HG03196 (cell line): ENCODE measurements around the gene EHBP1.
"Not testable (repeated sequence)": the region's sequence is repeated elsewhere in the genome, so short reads cannot be mapped to it uniquely, and the experiment has no call there.

Experiments
- ATAC-seq: cut with Tn5 transposase; IDR thresholded peaks from one replicate; pipeline ENCODE4 v1.9.1; 2021; ENCODE audit not compliant: unreplicated experiment

EHBP1 gene

DNA sequence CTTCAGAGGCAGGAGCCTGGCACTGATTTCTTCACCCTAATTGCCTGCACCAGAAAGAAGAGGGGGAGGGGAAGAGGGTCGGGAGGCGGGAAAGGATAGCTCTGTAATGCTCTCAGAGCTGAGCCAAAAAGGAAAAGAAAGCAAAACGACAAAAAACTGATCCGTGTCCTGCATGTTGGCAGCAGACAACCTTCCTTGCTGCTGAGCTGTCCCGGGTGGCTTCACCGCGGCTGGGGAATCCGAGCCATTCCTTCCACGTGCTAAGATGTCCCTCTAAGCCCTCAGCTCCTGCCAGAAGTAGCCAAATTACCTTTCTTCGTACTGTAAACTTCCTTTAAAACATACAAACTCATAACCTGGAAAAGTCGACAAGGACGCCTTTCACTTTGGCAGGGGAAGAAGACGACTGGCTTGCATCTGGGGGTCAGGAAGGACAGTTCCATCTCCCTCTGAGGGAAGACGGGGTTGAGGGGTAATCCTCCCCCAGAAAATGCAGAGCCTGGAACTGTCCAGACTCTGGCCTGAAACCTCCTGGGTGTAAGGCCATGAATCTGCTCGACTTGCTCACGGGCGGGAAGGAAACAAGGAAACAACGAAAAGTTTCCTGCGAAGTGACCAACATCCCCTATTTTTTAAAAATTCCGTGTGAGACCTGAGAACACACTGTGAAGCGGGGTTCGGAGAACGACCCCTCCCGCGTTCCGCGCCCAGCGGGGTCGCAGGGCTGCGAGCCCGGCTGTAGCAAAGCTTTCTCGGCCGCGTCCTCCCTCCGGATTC is 352.8 kb downstream of the EHBP1 start:
- no peak for ATAC-seq

DNA sequence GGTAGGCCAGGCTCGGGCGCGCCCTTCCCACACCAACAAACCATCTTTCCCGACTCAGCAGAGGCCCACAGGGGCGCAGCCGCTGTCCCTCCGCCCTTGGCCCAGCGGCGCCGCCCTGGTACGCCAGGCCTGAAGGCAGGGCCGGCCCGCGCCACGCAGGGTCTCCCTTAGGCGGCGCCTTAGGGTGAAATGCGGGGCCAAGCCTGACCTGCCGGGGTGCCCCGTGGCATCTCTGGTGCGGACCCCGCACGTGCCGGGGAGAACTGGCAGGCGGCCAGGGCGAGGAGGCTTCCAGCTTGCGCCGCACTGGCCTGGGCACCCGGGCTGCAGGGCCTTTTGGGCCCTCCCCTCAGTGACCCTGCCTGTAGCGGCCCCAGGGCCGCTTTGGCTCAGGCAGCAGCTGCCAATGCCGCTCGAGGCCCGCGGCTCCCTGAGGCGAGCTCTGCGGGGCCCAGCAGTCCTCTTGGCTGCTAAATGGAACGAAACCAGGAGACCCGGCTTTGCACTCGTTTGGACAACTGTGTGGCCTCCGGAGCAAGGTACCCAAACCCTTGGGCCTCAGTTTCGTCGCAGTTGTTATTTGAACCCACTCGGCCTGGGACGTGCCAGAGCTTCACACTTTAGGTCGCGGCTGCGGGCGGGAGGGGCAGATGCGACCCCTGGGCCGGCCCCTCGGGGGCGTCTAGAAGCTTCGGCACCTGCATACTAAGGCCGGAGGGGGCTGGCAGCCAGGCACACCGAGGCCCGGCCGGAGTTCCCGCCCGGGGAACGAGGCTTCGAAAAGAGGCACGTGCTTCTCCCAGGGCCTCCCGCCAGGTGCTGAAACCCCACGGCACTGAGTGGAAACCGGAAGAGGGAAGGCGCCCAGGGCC is 353.6 kb downstream of the EHBP1 start:
- no peak for ATAC-seq

DNA sequence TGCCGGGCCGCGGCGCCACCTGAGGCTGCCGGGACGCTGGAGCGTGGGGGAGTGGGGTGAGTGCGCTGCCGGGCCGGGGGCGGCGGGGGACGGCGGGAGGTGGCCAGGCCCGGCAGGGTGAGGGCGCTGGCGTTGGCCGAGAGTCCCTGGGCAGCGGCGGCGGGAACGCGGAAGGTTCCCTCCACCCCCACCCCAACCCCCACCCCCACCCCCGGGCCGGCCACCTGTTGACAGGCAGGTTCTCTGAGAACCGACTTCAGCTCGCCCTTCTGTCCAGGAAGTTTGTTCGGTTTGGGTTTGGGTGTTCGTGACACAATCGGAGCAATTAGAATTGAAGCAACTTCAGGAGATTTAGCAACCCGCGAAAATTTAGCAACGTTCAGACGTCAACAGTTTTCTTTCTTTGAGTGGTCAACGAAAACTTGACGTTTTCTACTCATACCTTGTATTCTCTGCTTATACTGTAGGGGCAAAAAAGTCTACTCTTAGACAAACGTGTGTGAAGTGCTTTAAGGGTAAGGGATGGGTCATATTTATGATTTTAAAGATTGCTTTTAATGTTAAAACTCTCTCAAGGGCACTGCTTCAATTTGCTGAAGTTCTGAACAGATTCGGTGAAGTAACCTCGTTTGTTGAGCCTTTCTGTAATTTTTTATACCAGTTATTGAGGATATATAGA is 354.4 kb downstream of the EHBP1 start:
- no peak for ATAC-seq

GRCh38 chr2:63060472-63060991 is 355.0 kb downstream of the EHBP1 start:
- no peak for ATAC-seq

- no peak for ATAC-seq
Measured at GRCh38 chr2:63064197-63064596, 358.7 kb downstream of the EHBP1 start.

- ATAC-seq = no peak
Measured at GRCh38 chr2:63064661-63065060, 359.1 kb downstream of the EHBP1 start.

DNA sequence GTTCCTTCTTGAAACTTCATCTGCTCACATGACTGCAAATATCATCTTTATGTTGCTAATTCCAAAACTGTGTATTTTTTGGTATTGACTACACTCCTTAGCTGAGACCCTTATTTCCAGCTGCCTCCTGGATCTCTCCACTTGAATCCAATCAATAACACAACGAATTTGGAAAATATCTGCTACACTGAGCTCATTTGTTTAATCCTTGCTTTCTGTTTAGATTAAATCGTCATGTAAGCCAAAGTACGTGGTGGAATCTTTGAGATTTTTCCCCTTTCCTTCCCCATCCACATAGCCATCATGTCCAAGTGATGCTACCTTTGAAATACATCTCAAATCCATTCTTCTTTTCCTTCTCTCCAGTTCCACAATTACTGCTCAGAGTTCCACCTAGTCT is 360.8 kb downstream of the EHBP1 start:
- no peak for ATAC-seq

DNA sequence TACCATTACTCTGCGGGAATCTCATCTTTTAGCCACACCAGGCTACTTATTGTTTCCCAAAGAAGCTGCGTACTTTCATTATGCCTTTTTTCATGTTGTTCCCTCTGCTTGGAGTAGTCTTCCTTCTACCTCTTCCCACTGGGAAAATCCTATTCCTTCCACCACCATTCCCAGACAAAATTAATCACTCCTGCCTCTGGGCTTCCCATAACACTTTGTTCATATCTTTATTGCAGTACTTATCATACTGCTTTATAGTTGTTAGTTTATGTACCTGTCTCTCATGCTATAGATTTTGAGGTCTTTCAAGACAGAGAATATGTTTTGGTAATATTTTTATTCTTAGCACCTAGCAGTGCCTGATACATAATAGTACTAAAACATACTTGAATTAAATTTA is 361.3 kb downstream of the EHBP1 start:
- no peak for ATAC-seq

GRCh38 chr2:63071664-63072063 is 366.2 kb downstream of the EHBP1 start:
- no peak for ATAC-seq

GRCh38 chr2:63073994-63074393 is 368.5 kb downstream of the EHBP1 start:
- ATAC-seq = no peak

GRCh38 chr2:63074399-63074798 is 368.9 kb downstream of the EHBP1 start:
- not testable (repeated sequence) for ATAC-seq

DNA sequence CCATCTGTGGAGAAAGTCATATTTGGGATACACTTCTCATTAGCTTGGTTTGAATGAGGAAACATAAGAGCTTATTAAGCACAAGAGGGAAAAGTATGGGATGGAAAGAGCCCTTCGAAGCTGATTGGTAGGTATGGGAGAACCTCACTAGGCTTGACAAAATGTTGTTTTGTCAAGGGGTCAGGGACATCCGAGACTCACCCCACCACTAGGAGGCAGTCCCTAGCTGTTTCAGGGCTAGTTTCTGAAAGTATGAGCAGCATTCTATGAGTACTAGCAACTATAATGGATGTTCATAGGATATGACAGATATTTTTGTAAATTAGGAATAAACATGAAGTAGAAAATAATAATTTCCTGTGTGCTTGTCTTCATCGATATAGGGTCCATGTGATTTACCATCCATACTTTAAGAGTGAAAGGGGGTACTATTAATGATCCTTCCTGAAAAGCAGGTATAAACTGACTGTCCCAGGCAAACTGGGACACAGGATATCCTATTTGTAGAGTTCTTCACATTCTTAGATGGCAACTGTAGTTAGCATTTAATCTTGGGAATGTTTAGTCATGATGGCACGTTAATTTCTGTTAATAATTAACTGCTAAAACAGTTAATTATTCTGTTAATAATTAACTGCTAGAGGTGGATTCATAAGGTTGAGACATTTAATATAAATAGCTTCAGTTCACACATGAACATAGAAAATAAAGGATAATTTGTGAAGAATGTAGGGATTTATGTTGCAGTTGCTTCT is 373.5 kb downstream of the EHBP1 start:
- no peak for ATAC-seq

DNA sequence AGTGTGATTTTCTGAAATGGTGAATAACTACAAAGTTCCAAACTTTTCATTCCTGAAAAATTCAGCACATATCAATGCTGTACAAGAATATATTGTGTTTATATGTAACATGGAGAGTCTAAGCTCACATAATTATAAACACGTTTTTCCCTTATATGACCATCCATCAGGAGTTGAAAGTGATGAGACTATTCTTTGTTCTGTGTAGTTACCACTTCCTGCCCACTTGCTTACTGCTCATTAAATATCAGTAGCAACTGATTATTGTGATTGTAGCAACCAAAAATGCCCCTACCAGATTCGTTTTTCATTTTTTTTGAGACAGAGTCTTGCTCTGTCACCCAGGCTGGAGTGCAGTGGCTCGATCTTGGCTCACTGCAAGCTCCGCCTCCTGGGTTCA is 375.9 kb downstream of the EHBP1 start:
- no peak for ATAC-seq

DNA sequence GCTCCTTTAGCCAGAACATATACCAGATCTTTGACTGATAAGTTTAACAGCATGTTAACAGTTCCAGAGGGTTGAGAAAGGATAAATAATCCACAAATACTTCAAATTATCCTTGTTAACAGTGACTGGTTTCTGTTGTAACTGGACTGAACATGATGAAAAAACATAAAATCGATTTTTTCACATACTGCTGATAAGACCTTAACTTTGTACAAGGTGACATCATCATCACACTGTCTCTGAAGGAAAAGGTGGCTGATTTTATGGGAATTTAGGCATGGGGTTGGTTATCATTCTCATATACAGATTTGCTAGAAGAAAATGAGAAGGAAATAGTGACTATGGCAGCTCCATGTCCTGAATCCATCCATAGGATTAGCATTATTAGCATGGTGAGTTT is 381.2 kb downstream of the EHBP1 start:
- no peak for ATAC-seq

GRCh38 chr2:63092401-63092800 is 386.9 kb downstream of the EHBP1 start:
- ATAC-seq = no peak

- ATAC-seq = no peak
Measured at GRCh38 chr2:63092857-63093256, 387.3 kb downstream of the EHBP1 start.

DNA sequence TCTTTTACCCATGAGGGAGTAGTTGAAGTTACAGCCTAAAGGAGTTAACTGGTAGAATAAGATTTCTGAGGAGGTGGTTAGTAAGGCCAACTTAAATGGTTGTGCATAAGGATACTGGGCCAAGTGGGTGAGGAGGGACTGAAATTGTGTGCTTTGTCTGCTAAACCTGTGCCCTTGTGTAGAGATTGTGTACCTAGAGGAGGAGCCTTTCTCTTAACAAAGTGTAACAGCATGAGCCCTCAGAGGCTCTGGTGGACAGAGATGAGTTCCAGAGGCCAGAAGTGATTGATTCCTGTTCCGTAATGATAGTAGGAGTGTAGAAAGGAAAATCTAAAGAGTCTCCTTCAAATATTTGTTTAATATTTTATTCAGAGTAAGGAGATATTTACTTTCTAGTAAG is 388.0 kb downstream of the EHBP1 start:
- no peak for ATAC-seq
